ENCODE data around the gene ANO6. TPM values are rescaled to one million over a fixed set of nuclear protein-coding genes. Genes with fewer than 3 reads are reported as not detected.

ANO6 gene
- total RNA-seq, 1 experiment from 2014 or later: 20.4 TPM

DNA sequence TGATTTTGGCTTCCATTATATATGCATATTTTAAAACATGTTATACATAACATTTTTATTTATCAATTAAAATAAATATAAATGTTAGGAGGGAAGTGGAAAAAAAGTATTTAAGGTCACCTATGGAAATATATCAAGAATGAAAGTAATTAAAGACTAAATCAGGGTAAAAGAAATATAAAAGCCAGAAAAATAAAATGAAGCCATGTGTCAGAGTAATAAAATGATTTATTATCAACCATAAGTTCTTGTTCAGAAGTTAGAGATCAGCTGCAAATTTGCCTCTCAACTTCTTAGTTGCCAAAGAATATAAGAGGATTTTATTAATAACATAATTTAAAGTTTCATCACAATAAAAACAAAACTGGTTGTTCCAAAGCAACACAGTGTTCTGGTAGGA lies 121.9 kb downstream of the ANO6 start:
- Histone ChIP-seq H3K36me3 (no peaks in the 10 kb centered on the region), H3K4me3 (no peak overlapping the region), H3K27me3 (no peaks in the 10 kb centered on the region), H3K9me3 (no peaks in the 10 kb centered on the region)
- DNase-seq: no peak

DNA sequence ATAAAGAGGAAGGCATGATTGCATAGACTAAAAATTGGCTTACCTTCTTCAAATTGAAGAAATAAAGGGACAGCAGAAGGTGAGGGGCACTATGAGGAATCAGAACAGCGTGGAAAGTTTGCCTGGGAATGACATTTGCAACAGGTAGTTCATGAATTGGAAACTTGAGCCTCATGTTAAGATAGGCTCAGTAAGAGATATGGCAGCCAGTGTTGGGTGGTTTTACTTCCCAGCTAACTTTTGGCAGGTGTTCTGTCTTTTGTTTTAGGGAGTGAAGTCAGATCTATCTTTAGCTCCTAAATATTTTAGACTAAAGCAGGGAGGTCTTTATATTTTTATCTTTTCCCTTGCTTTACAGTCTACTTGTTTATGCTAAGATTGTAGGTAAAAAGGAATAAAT lies 122.4 kb downstream of the ANO6 start:
- no peaks in the 10 kb centered on the region for H3K27me3 ChIP-seq
- H3K36me3 ChIP-seq: no peaks in the 10 kb centered on the region
- no peak for DNase-seq
- H3K9me3 ChIP-seq: no peaks in the 10 kb centered on the region
- no peak overlapping the region for H3K4me3 ChIP-seq

DNA sequence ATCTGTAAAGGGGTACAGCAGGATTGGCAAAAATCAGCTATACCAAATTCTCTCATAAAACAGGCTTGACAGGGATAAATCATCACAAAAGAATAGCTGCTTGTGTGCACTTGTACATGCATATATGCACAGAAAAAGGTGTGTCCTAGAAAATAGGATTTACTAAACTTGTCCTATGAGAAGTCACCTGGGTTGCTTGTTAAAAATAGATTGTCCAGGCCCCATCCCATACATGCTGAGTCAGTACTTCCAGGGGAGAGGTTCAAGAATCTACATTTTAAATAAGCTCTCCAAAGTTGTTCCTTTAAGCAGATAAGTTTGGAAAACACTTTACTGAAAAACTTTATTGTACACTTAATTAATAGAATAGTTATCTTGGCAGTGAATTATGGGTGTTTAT lies 123.1 kb downstream of the ANO6 start:
- Histone ChIP-seq H3K9me3 (no peaks in the 10 kb centered on the region), H3K4me3 (no peak overlapping the region), H3K27me3 (no peaks in the 10 kb centered on the region), H3K36me3 (no peaks in the 10 kb centered on the region)
- DNase-seq: no peak

DNA sequence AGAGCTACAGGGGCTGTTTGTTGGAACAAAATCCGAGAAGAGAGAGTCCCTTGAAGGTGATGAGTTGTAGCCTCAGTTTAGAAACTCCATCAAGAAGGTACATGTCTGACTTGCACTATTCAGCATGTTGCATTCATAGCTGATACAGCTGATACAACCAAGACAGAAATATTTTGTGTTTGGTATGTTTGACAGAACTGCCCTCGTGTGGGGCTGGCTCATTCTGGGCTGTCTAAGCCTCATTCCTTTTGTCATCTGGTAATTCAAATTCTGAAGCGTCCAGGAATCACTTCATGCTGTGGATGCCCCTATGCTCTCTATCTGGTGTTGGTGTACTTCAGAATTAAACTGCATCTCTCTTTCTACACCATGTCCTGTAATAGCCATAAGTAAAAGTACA lies 126.3 kb downstream of the ANO6 start:
- Histone ChIP-seq H3K4me3 (no peak overlapping the region), H3K9me3 (no peaks in the 10 kb centered on the region), H3K27me3 (no peaks in the 10 kb centered on the region), H3K36me3 (no peaks in the 10 kb centered on the region)
- DNase-seq: no peak

DNA sequence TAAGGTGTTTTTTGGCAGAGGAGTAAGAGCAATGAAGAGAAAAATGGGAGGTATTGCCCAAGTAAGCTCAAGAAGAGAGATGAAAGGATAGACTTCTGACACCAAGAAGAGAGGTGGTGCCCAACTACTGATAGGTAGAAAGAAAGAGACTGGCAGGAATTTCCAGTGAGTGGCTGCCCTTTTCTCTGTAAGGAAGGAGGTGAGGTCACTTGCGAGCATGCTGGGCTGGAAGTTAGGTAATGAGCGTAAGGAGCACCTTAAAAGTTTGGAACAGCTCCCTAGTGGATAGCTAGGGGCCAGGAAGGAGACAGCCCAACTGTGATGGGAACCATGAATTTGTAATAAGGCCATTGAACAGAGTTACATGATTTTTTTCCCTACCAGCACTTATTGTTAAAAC lies 127.0 kb downstream of the ANO6 start:
- no peaks in the 10 kb centered on the region for H3K36me3 ChIP-seq
- no peak overlapping the region for H3K4me3 ChIP-seq
- no peaks in the 10 kb centered on the region for H3K27me3 ChIP-seq
- DNase-seq: no peak
- H3K9me3 ChIP-seq: no peaks in the 10 kb centered on the region

DNA sequence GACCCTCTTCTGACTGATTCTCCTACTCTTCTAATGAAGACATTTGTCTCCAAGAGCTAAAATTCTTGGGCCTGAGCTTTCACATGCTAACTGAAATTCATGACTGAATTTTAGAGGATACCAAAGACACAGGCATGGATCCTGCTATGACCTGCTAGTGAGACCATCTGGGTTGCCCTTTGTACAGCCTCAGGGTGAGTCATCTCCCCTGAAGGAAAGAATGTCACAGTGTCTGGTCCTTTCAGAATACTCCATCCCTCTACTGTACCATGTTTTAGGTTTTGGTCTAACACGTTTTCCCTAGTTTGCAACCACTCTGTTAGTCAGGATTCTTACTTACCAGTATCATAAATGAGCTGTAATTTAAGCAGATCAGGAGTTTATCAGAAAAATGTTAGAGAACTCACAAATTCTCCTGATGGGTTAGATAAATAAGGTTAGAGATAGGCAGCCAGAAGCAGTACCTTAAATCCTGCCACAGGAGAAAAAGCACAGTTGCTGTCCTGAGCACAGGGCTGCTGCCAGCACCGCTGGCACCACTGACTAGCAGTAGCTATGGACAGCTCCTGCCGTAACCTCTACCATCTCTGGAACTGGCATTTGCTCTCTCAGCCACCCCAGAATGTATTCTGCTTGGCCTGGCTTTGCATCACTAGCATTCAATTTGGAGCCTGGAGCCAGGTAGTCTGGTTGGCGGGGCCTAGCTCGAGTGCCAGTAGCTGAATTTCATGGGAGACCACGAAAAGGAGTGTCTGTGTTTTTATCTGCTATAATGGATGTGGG lies 127.6 kb downstream of the ANO6 start:
- H3K27me3 ChIP-seq: no peaks in the 10 kb centered on the region
- DNase-seq: no peak
- no peaks in the 10 kb centered on the region for H3K36me3 ChIP-seq
- H3K4me3 ChIP-seq: no peak overlapping the region
- H3K9me3 ChIP-seq: no peaks in the 10 kb centered on the region

DNA sequence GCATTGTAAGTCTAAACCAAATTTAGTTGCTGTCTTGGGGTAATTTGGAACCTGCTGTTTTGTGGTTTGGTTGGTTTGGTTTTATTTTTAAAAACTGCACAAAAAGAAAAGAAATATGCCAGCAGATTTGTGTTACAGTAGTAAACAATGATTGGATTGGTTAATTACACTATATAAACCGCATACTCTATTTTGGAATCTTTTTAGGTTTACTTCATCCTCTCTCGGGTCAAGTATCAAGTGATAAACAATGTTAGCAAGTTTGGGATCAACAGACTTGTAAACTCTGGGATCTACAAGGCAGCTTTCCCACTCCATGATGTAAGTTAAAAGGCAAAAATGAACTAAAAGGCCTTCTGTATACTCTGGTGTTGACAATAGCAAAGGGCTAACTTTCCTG lies 132.4 kb downstream of the ANO6 start:
- H3K9me3 ChIP-seq: no peaks in the 10 kb centered on the region
- no peak overlapping the region for H3K4me3 ChIP-seq
- no peaks in the 10 kb centered on the region for H3K27me3 ChIP-seq
- DNase-seq: no peak
- H3K36me3 ChIP-seq: peaks cover 14% of the 10 kb centered on the region

DNA sequence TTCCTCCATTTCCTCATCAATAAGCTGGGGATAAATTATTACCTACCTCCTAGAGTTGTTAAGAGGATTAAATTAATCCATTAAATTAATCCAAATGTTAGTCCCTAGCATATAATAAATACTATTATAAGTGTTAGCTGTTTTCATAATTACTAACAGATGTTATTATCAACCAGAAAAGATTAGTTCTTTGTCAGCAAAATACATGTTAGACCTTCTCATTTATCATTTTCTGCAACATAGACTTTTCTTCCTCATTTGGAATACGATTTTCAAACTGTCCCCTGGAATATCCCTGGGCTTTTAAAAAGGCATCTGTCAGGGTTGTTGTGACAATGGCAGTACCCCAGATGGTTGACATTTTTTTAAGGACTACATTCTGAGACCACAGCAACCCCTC lies 133.1 kb downstream of the ANO6 start:
- Histone ChIP-seq H3K27me3 (no peaks in the 10 kb centered on the region), H3K4me3 (no peak overlapping the region), H3K36me3 (peaks cover 14% of the 10 kb centered on the region), H3K9me3 (no peaks in the 10 kb centered on the region)
- DNase-seq: no peak

DNA sequence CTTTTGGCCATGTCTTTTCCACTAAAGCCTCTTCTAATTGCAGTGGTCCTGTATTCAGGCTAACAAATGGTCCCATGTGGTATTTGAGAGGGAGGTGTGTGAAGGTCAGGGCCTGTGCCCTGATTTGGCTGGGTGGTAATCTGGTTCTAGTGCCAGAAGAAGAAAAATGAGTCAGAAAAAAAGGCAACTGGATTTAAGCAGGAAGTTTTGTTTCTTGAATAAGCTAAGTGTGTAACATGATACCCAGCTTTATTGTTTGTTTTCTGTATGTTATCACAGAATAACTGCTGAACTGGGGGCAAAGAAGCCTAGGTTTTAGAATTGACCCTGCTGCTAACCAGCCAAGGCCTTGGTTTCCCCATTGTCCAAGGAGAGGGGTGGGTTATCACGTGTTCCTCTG lies 134.0 kb downstream of the ANO6 start:
- no peak overlapping the region for H3K4me3 ChIP-seq
- H3K27me3 ChIP-seq: no peaks in the 10 kb centered on the region
- H3K36me3 ChIP-seq: peaks cover 14% of the 10 kb centered on the region
- H3K9me3 ChIP-seq: no peaks in the 10 kb centered on the region
- DNase-seq: peak; percentile 13

DNA sequence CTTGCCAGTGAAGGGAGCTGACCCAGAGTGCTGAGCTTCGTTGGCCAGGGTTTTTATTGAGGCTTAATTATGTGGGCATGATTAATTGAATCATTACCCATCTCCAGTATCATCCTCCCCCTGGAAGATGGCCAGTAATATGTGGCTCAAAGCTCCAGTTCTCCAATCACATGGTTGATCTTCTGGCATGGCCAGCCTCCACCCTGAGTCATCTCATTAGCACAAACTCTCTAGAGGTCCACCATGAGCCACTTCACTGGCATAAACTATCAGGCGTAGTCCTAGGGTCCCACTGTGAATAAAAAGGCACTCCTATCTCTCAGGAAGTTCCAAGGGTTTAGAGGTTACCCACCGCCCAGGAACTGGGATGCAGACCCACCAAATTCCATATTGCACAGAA lies 135.0 kb downstream of the ANO6 start:
- peaks cover 14% of the 10 kb centered on the region for H3K36me3 ChIP-seq
- peak; percentile 62 for DNase-seq

DNA sequence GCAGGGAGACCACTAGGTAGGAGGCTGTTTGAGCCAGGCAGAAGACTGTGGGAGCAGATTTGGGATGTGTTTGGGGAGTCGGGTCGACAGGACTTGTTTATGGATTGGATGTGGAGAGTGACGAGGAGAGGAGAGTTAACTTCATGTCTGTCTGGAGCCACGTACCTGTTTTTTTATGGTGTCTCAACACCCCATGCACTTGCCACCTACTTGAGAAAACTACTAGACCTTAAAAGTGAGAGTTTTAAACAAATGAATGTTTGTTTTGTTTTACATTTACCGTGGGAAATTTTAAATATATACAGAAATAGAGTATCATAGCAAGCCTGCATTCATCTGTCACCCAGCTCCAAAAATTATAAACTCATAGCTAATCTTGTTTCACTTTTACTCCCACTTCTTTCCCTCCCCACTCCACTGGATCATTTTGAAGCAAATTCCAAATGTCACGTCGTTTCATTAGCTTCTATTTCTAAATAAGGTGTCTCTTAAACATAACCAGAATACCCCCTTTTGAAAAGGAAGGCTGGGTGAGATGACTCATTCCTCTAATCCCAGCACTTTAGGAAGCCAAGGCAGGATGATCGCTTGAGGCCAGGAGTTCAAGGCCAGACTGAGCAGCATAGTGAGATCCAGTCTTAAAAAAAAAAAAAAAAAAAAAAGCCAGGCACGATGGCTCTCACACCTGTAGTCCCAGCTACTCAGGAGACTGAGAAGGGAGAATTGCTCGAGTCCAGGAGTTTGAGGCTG lies 136.2 kb downstream of the ANO6 start:
- Histone ChIP-seq H3K9me3 (no peaks in the 10 kb centered on the region), H3K36me3 (peaks cover 14% of the 10 kb centered on the region), H3K4me3 (no peak overlapping the region), H3K27me3 (no peaks in the 10 kb centered on the region)
- no peak for DNase-seq

More for the DNA sequence above, 135.0 kb downstream of the ANO6 start:
- Histone ChIP-seq H3K4me3 (no peak overlapping the region), H3K27me3 (no peaks in the 10 kb centered on the region), H3K9me3 (no peaks in the 10 kb centered on the region)

DNA sequence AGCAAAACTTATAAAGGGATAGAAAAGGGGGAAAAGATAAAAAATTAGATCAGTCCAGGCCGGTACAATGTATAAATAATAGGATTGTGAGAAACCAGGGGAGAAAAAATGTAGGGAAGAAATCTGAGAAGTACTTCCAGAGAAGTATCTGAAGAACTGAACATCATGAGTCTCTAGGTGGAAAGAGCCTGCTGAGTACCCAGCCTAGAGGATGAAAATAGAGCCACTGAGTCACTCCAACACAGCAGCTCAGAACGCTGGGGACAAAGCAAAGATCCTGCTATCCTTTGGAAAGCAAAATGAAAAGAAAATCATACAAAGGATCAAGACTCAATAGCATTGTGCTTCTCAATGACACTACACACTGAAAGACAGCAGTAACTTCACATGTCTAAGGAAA lies 138.0 kb downstream of the ANO6 start:
- Histone ChIP-seq H3K36me3 (peaks cover 12% of the 10 kb centered on the region), H3K27me3 (no peaks in the 10 kb centered on the region), H3K4me3 (no peak overlapping the region), H3K9me3 (no peaks in the 10 kb centered on the region)
- DNase-seq: no peak

DNA sequence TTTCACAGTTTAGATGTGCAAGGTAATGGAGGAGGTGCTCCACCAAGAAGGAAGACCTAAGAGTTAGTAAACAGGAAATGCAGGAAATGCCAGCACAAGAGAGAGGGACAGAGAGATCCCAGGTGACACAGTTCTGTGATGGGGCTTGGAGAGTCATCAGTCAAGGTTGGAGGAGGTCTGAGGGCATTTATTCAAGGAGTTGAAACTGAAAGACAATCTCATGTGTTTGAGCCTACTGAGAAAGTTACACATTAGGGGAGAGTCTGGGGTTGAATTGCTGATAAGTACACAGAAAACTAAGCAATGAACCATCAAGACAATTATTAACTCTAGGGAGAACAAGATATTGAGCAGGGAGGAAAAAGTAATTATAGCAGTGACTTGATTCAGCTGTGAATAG lies 138.5 kb downstream of the ANO6 start:
- no peak for DNase-seq
- H3K27me3 ChIP-seq: no peaks in the 10 kb centered on the region
- peaks cover 12% of the 10 kb centered on the region for H3K36me3 ChIP-seq
- H3K9me3 ChIP-seq: no peaks in the 10 kb centered on the region
- no peak overlapping the region for H3K4me3 ChIP-seq

DNA sequence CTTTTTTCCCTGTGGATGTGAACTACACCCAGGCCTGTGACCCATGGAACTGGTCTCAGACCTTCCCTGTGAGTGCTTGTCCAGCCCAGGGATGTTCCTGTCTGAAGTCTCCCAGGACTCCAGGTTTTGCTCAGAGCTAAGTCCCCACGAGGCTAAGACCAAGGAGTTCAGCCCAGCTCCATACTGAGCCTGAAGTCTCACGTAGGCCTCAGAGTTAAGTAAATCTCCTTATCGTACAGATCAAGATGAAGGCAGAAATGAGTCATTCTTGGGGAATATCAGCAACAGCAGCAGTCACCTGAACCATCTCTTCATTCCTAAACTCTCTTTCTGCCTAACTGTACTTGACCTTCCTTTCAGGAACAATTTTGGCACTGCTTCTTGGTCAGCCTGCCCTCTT lies 139.8 kb downstream of the ANO6 start:
- no peak overlapping the region for H3K4me3 ChIP-seq
- no peak for DNase-seq
- no peaks in the 10 kb centered on the region for H3K27me3 ChIP-seq
- no peaks in the 10 kb centered on the region for H3K9me3 ChIP-seq
- peaks cover 9% of the 10 kb centered on the region for H3K36me3 ChIP-seq

DNA sequence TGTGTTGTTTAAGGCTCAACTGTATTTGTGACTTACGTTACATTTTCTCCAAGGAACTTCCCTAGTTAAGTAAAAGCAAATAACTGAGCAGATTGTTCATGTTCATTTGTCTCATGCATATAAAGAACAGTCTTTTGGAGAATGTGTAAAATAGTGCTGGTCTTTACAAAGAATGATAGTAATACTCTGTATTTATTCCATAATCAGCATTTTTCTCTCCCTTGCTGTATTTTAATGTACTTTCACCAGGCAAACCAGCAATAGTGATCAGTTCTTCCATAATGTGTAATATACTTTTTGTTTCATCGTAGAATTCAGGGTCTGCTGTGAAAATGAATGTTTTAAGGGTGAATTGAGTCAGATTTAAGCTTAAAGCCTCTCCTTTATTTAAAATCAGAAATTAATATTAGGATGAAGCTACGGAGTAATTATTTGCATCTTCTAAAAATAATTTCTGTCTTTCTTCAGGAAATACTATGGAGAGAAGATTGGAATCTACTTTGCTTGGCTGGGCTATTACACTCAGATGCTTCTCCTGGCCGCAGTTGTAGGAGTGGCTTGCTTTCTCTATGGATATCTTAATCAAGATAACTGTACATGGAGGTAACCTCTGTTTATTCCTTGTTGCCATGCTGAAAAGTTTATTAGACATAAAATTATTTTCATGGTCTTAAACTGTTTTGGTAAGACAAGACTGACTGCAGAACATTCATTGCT lies 141.1 kb downstream of the ANO6 start:
- H3K27me3 ChIP-seq: no peaks in the 10 kb centered on the region
- no peak for DNase-seq
- no peak overlapping the region for H3K4me3 ChIP-seq
- H3K9me3 ChIP-seq: peaks cover 2% of the 10 kb centered on the region; the same call in 1 of the 2 replicates
- peaks cover 4% of the 10 kb centered on the region; the same call in 1 of the 2 replicates for H3K36me3 ChIP-seq

DNA sequence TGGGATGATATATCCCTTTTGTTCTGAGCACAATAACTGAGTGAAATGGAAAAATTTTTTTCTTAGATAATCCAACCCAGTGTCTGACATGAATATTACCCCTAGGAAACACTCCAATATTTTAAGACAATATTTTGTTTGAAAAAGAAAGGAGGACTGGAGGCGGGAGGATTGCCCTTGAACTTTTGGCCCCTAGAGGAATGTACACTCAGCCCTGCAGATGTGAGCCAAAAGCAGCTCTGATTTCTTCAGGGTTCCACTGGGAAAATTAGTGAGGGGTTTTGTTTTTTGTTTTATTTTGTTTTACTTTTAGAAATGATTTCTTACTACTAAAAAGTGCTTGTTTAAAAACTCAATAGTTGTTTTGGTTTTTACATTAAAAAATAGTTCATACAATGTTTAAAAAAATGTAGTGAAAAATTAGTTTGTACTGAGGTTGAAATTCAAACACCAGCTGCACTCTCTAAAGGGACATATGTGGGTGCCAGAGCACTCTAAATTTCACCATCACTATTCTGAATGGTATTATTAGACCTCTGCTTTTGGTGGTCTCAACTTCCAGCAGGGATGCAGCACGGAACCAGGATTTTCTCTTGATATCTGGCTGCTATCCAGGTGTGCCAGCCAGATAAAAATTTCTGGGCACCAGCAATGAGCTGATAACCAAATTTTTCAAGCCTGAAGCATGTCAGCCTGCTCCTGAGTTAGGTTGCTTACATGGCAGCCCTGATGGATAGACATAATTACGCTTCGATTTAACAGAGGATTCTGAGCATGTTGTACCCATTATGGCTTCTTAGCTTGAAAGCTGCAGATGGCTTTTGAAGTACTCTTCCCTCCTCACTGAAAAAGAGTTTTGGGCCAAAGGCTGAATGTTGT lies 141.9 kb downstream of the ANO6 start:
- Histone ChIP-seq H3K9me3 (peaks cover 8% of the 10 kb centered on the region; the same call in 1 of the 2 replicates), H3K4me3 (no peak overlapping the region), H3K36me3 (peaks cover 3% of the 10 kb centered on the region; the same call in 1 of the 2 replicates), H3K27me3 (no peaks in the 10 kb centered on the region)
- peak; percentile 17 for DNase-seq
